Prostate gland (tissue), 2 donors: Measurements from ENCODE around the gene MVP.

Experiments used
- CTCF ChIP-seq, 4 experiments: fragments of 200-600 bp in 2 of 4; fragments of 450-650 bp in 2 of 4; sonication (generic) in 2 of 4; IDR thresholded peaks; 1 replicate in 3 of 4; 2 replicates in 1 of 4; pipeline ENCODE4 v1.5.1; 2016 to 2019; ENCODE audit warnings: antibody characterized with exemption in 4 of 4, mild to moderate bottlenecking in 2 of 4, moderate library complexity in 2 of 4
- POLR2AphosphoS5 ChIP-seq: sonication (generic); formaldehyde crosslinking; IDR thresholded peaks from one replicate; pipeline ENCODE4 v1.6.1; 2017; ENCODE audit warnings: antibody characterized with exemption

- no peak for TF ChIP-seq CTCF (IDR thresholded peaks at IDR 0.05)
- TF ChIP-seq POLR2AphosphoS5, result no peak
Observed at GRCh38 chr16:29819506-29819905, 756 bp upstream of the MVP start.
